Ishikawa (cell line): ENCODE data around the gene GXYLT2.

Source experiments
- CEBPB ChIP-seq: IDR thresholded peaks from 2 replicates; pipeline ENCODE4 v1.6.1; 2012
- CREB1 ChIP-seq: IDR thresholded peaks from 2 replicates; pipeline ENCODE4 v1.6.1; 2012; ENCODE audit warnings: low read depth
- EGR1 ChIP-seq: IDR thresholded peaks from 2 replicates; pipeline ENCODE4 v1.6.1; 2012
- EP300 ChIP-seq: IDR thresholded peaks from 2 replicates; pipeline ENCODE4 v1.6.1; 2012; ENCODE audit warnings: borderline replicate concordance
- FOXM1 ChIP-seq: IDR thresholded peaks from 2 replicates; pipeline ENCODE4 v1.6.1; 2012; ENCODE audit warnings: low read depth, borderline replicate concordance
- NFIC ChIP-seq: IDR thresholded peaks from 2 replicates; pipeline ENCODE4 v1.6.1; 2012
- RAD21 ChIP-seq: IDR thresholded peaks from 2 replicates; pipeline ENCODE4 v1.6.1; 2012; ENCODE audit warnings: low read depth
- TAF1 ChIP-seq: IDR thresholded peaks from 2 replicates; pipeline ENCODE4 v1.6.1; 2012; ENCODE audit warnings: low read depth, mild to moderate bottlenecking
- TCF12 ChIP-seq: IDR thresholded peaks from 2 replicates; pipeline ENCODE4 v1.6.1; 2012; ENCODE audit warnings: low read depth
- TEAD4 ChIP-seq: IDR thresholded peaks from 2 replicates; pipeline ENCODE4 v1.6.1; 2012
- YY1 ChIP-seq: IDR thresholded peaks from 2 replicates; pipeline ENCODE4 v1.6.1; 2012; ENCODE audit warnings: low read depth
- ZBTB7A ChIP-seq: IDR thresholded peaks from 2 replicates; pipeline ENCODE4 v1.6.1; 2012; ENCODE audit warnings: low read depth
- TF ChIP-seq, protein P1 (sequence below): IDR thresholded peaks from 2 replicates; pipeline ENCODE4 v1.6.1; 2012; ENCODE audit warnings: low read depth, mild to moderate bottlenecking
- TF ChIP-seq, protein P2 (sequence below): IDR thresholded peaks from 2 replicates; pipeline ENCODE4 v1.6.1; 2012
- TF ChIP-seq, protein P3 (sequence below): IDR thresholded peaks from 2 replicates; pipeline ENCODE4 v1.6.1; 2012

Gene GXYLT2

DNA sequence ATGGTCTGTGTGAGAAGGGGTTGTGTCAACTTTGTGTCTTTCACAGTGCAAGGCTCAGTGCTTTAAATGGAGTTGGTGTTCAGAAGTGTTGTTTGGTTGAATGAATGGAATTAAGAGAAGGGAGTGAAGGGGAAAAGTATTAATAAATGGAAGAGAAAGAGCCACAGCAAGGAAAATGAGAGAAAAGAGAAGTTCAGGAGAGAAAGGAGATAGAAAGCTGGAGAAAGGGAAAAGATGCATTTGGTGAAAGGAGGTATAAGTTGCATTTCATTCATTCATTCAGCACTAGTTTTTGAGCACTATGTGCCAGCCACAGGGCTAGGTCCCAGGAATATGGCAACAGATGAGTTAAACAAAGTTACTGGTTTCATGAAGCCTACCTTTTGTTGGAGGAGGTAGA lies 74.5 kb downstream of the GXYLT2 start:
- TF ChIP-seq EGR1 (no peak), FOXM1 (no peak), CEBPB (no peak), TEAD4 (no peak), CREB1 (no peak), ZBTB7A (no peak), TCF12 (no peak), TAF1 (no peak), EP300 (no peak), YY1 (no peak)
- TF ChIP-seq, protein P1, sequence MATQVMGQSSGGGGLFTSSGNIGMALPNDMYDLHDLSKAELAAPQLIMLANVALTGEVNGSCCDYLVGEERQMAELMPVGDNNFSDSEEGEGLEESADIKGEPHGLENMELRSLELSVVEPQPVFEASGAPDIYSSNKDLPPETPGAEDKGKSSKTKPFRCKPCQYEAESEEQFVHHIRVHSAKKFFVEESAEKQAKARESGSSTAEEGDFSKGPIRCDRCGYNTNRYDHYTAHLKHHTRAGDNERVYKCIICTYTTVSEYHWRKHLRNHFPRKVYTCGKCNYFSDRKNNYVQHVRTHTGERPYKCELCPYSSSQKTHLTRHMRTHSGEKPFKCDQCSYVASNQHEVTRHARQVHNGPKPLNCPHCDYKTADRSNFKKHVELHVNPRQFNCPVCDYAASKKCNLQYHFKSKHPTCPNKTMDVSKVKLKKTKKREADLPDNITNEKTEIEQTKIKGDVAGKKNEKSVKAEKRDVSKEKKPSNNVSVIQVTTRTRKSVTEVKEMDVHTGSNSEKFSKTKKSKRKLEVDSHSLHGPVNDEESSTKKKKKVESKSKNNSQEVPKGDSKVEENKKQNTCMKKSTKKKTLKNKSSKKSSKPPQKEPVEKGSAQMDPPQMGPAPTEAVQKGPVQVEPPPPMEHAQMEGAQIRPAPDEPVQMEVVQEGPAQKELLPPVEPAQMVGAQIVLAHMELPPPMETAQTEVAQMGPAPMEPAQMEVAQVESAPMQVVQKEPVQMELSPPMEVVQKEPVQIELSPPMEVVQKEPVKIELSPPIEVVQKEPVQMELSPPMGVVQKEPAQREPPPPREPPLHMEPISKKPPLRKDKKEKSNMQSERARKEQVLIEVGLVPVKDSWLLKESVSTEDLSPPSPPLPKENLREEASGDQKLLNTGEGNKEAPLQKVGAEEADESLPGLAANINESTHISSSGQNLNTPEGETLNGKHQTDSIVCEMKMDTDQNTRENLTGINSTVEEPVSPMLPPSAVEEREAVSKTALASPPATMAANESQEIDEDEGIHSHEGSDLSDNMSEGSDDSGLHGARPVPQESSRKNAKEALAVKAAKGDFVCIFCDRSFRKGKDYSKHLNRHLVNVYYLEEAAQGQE, result no peak
- TF ChIP-seq, protein P2, sequence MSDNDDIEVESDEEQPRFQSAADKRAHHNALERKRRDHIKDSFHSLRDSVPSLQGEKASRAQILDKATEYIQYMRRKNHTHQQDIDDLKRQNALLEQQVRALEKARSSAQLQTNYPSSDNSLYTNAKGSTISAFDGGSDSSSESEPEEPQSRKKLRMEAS, result no peak

DNA sequence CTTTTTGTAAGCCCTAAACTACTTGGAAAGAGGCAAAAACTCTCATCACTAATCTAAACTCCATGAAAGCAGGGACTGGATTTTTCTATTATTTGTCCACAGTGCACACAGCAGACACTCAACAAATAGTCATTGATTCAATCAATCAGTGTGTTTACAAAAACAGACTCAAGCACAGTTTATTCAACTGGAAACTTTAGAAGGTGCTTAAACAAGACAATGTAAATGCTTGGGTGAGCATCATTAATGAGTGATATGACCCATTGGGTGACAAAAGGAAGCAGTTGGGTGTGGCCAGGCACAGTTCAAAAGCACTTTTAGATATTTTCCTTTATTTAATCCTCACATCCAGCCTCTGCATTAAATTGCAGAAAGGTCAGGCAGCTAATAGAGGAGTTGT lies 76.8 kb downstream of the GXYLT2 start:
- no peak for TF ChIP-seq CREB1
- TF ChIP-seq, protein P3, sequence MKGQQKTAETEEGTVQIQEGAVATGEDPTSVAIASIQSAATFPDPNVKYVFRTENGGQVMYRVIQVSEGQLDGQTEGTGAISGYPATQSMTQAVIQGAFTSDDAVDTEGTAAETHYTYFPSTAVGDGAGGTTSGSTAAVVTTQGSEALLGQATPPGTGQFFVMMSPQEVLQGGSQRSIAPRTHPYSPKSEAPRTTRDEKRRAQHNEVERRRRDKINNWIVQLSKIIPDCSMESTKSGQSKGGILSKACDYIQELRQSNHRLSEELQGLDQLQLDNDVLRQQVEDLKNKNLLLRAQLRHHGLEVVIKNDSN, result no peak
- TF ChIP-seq, protein P2, result no peak
- no peak for TF ChIP-seq FOXM1
- TF ChIP-seq EGR1, result no peak
- TF ChIP-seq RAD21, result no peak
- TF ChIP-seq YY1, result no peak
- TF ChIP-seq TEAD4, result no peak
- no peak for TF ChIP-seq TCF12

DNA sequence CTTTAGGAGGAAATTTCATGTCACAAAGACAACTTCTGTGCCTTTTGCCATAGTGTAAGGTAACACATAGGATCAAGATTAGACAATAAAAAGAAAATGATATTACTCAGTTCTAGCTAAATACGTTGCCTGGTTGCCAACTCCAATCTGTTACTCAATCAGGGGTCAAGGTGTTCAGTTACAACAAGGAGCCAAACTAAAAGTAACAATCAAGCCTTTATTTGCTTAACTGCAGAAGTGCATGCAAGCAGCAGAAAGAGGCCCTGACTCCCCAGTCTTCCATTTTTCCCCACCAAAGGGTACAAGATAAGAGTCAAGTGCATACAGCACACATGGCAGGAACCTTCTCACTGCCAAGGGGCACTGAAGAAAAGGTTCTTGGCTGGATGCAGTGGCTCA lies 80.4 kb downstream of the GXYLT2 start:
- TF ChIP-seq EGR1 (no peak), TCF12 (no peak), TEAD4 (no peak), FOXM1 (no peak), CREB1 (no peak), CEBPB (no peak), ZBTB7A (no peak), EP300 (no peak), TAF1 (no peak), NFIC (no peak), YY1 (no peak), RAD21 (no peak)
- TF ChIP-seq, protein P1, result no peak
- TF ChIP-seq, protein P3, result no peak
- TF ChIP-seq, protein P2, result no peak

DNA sequence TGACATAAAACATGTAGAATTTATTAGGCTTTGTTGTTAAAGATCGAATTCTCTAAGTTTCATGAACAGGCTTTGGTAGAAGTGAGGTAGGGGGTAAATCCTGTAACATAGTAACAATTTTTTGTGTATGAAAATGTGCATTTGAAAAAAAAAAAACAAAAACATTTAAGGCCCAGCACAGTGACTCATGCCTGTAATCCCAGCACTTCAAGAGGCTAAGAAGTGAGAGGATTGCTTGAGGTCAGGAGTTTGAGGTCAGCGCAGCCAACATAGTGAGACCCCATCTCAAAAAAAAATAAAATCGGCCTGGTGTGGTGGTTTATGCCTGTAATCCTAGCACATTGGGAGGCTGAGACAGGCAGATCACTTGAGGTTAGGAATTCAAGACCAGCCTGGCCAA lies 81.9 kb downstream of the GXYLT2 start:
- TF ChIP-seq EGR1 (no peak), CEBPB (no peak), TEAD4 (no peak), EP300 (no peak), TCF12 (no peak), RAD21 (no peak), TAF1 (no peak), CREB1 (no peak)
- TF ChIP-seq, protein P1, result no peak
- TF ChIP-seq, protein P2, result no peak
- TF ChIP-seq, protein P3, result no peak
